Measurements from ENCODE around the gene TP53I3. TPM values are rescaled to one million over a fixed set of nuclear protein-coding genes. Genes with fewer than 3 reads are reported as not detected.
A peak's percentile ranks its signal among the peaks of the same experiment; 100 is the strongest.
"Not testable (repeated sequence)": the region's sequence is repeated elsewhere in the genome, so short reads cannot be mapped to it uniquely, and the experiment has no call there.

TP53I3 gene
- total RNA-seq, 8 experiments from 2014 or later = 7.5 to 177 (median 30.4) TPM

- no peak overlapping the region for H3K4me3 ChIP-seq
- no peak for ATAC-seq (replicated peaks in 6 of 8)
- H3K4me1 ChIP-seq (replicated peaks in 1 of 2) = no peaks in the 10 kb centered on the region
- WGBS, 10 experiments = 13 to 100% (median 87%) methylated on average over 1 to 2 of the region's 2 CpGs; no CpG with 5 or more reads in 1 of the 10 experiments
- no peak overlapping the region for H3K27ac ChIP-seq
- in situ Hi-C loops (cut with MboI; ENCODE audit: low pct_unique_long_range_greater_than_20kb in 2 of 9, low sequenced_read_pairs in 9 of 9, unreplicated experiment in 9 of 9) = loop anchor here in 1 of 9 experiments (25.0 kb wide), 1 partner anchor 251 kb away; the partner anchor contains the start of gene ITSN2
These were observed 26.8 kb upstream of the TP53I3 start for GRCh38 chr2:24111407-24111901.

GRCh38 chr2:24110660-24111303 is 26.1 kb upstream of the TP53I3 start:
- WGBS, 10 experiments = 67 to 93% (median 87%) methylated on average over 1 to 4 of the region's 7 CpGs; no CpG with 5 or more reads in 4 of the 10 experiments
- Histone ChIP-seq H3K4me3 (no peak overlapping the region), H3K27ac (no peak overlapping the region), H3K4me1 (replicated peaks in 1 of 2) (no peaks in the 10 kb centered on the region)
- ATAC-seq (replicated peaks in 6 of 8) = no peak
- in situ Hi-C loops (cut with MboI; ENCODE audit: low pct_unique_long_range_greater_than_20kb in 2 of 9, low sequenced_read_pairs in 9 of 9, unreplicated experiment in 9 of 9) = loop anchor here in 1 of 9 experiments (25.0 kb wide), 1 partner anchor 252 kb away; the partner anchor contains the start of gene ITSN2

GRCh38 chr2:24109431-24109830 is 24.8 kb upstream of the TP53I3 start:
- not testable (repeated sequence) for H3K4me1 ChIP-seq (replicated peaks in 1 of 2); H3K4me3 ChIP-seq; H3K27ac ChIP-seq; ATAC-seq (replicated peaks in 6 of 8)
- in situ Hi-C loops (cut with MboI; ENCODE audit: low pct_unique_long_range_greater_than_20kb in 2 of 9, low sequenced_read_pairs in 9 of 9, unreplicated experiment in 9 of 9) = loop anchor here in 1 of 9 experiments (25.0 kb wide), 1 partner anchor 253 kb away; the partner anchor contains the start of gene ITSN2
- 50 to 100% (median 100%) methylated on average over 1 of the region's 1 CpG; no CpG with 5 or more reads in 3 of the 10 experiments for WGBS, 10 experiments

- no peak for ATAC-seq (replicated peaks in 6 of 8)
- Histone ChIP-seq H3K4me1 (replicated peaks in 1 of 2) (no peaks in the 10 kb centered on the region), H3K4me3 (no peak overlapping the region), H3K27ac (no peak overlapping the region)
- in situ Hi-C loops (cut with MboI; ENCODE audit: low pct_unique_long_range_greater_than_20kb in 2 of 9, low sequenced_read_pairs in 9 of 9, unreplicated experiment in 9 of 9) = loop anchor here in 1 of 9 experiments (25.0 kb wide), 1 partner anchor 255 kb away; the partner anchor contains the start of gene ITSN2
- 78 to 100% (median 89%) methylated on average over 1 of the region's 1 CpG for WGBS, 10 experiments
These were observed 22.7 kb upstream of the TP53I3 start for GRCh38 chr2:24107336-24107735.

- H3K4me3 ChIP-seq = no peak overlapping the region
- in situ Hi-C loops (cut with MboI; ENCODE audit: low pct_unique_long_range_greater_than_20kb in 2 of 9, low sequenced_read_pairs in 9 of 9, unreplicated experiment in 9 of 9) = loop anchor here in 1 of 9 experiments (25.0 kb wide), 1 partner anchor 256 kb away; the partner anchor contains the start of gene ITSN2
- no peak for ATAC-seq (replicated peaks in 6 of 8)
These were observed 22.2 kb upstream of the TP53I3 start for GRCh38 chr2:24106786-24107185.

GRCh38 chr2:24105816-24106215 is 21.2 kb upstream of the TP53I3 start:
- in situ Hi-C loops (cut with MboI; ENCODE audit: low pct_unique_long_range_greater_than_20kb in 2 of 9, low sequenced_read_pairs in 9 of 9, unreplicated experiment in 9 of 9) = loop anchor here in 1 of 9 experiments (25.0 kb wide), 1 partner anchor 256 kb away; the partner anchor contains the start of gene ITSN2
- peak in 2 of 8 experiments; percentile 36 to 59 for ATAC-seq (replicated peaks in 6 of 8)
- 0 to 58% (median 33%) methylated on average over 1 to 2 of the region's 2 CpGs for WGBS, 10 experiments

More at GRCh38 chr2:24106786-24107185, 22.2 kb upstream of the TP53I3 start:
- Histone ChIP-seq H3K27ac (no peak overlapping the region), H3K4me1 (replicated peaks in 1 of 2) (no peaks in the 10 kb centered on the region)

DNA sequence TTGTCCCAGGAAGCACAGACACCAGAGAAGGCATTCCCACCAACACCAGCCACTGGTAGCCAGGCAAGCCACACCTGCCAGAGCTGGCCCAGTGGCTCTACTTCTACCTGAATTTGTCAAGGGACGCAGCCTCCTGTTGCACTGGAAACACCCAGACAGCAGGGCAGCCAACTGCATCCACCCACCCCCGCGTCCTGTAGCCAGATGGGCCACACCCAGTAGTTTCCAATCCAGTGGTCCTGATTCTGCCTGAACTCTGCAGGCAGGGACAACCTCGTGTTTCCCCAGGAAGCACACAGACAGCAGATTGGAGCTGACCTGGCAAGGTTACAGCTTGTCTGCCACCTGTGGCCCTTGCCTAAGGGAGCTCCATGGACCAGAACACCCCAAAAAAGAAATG is 20.3 kb upstream of the TP53I3 start:
- 40 to 100% (median 86%) methylated on average over 1 to 3 of the region's 4 CpGs; no CpG with 5 or more reads in 3 of the 10 experiments for WGBS, 10 experiments
- Histone ChIP-seq H3K4me3 (no peak overlapping the region), H3K4me1 (replicated peaks in 1 of 2) (no peaks in the 10 kb centered on the region), H3K27ac (no peak overlapping the region)
- peak in 3 of 8 experiments; percentile 44 to 70 (median 49) for ATAC-seq (replicated peaks in 6 of 8)
- in situ Hi-C loops (cut with MboI; ENCODE audit: low pct_unique_long_range_greater_than_20kb in 2 of 9, low sequenced_read_pairs in 9 of 9, unreplicated experiment in 9 of 9) = loop anchor here in 1 of 9 experiments (25.0 kb wide), 1 partner anchor 257 kb away; the partner anchor contains the start of gene ITSN2

More at GRCh38 chr2:24105816-24106215, 21.2 kb upstream of the TP53I3 start:
- Histone ChIP-seq H3K4me1 (replicated peaks in 1 of 2) (no peaks in the 10 kb centered on the region), H3K4me3 (no peak overlapping the region), H3K27ac (no peak overlapping the region)

GRCh38 chr2:24104110-24104650 is 19.5 kb upstream of the TP53I3 start:
- Histone ChIP-seq H3K27ac (no peak overlapping the region), H3K4me1 (replicated peaks in 1 of 2) (no peaks in the 10 kb centered on the region), H3K4me3 (no peak overlapping the region)
- WGBS, 10 experiments = 89 to 100% (median 96%) methylated on average over 1 to 5 of the region's 8 CpGs; no CpG with 5 or more reads in 6 of the 10 experiments
- in situ Hi-C loops (cut with MboI; ENCODE audit: low pct_unique_long_range_greater_than_20kb in 2 of 9, low sequenced_read_pairs in 9 of 9, unreplicated experiment in 9 of 9) = loop anchor here in 1 of 9 experiments (25.0 kb wide), 1 partner anchor 258 kb away; the partner anchor contains the start of gene ITSN2
- no peak for ATAC-seq (replicated peaks in 6 of 8)

- in situ Hi-C loops (cut with MboI; ENCODE audit: low pct_unique_long_range_greater_than_20kb in 2 of 9, low sequenced_read_pairs in 9 of 9, unreplicated experiment in 9 of 9) = loop anchor here in 1 of 9 experiments (25.0 kb wide), 1 partner anchor 260 kb away; the partner anchor contains the start of gene ITSN2
- H3K27ac ChIP-seq = no peak overlapping the region
- no peak for ATAC-seq (replicated peaks in 6 of 8)
- 14 to 100% (median 100%) methylated on average over 1 of the region's 1 CpG; no CpG with 5 or more reads in 4 of the 10 experiments for WGBS, 10 experiments
- H3K4me3 ChIP-seq = no peak overlapping the region
- H3K4me1 ChIP-seq (replicated peaks in 1 of 2) = no peaks in the 10 kb centered on the region
These were observed 18.0 kb upstream of the TP53I3 start for GRCh38 chr2:24102677-24103076.

- Histone ChIP-seq H3K4me3 (no peak overlapping the region), H3K4me1 (replicated peaks in 1 of 2) (no peaks in the 10 kb centered on the region), H3K27ac (no peak overlapping the region)
- 38 to 100% (median 92%) methylated on average over 1 to 2 of the region's 2 CpGs; no CpG with 5 or more reads in 2 of the 10 experiments for WGBS, 10 experiments
- in situ Hi-C loops (cut with MboI; ENCODE audit: low pct_unique_long_range_greater_than_20kb in 2 of 9, low sequenced_read_pairs in 9 of 9, unreplicated experiment in 9 of 9) = loop anchor here in 1 of 9 experiments (25.0 kb wide), 1 partner anchor 260 kb away; the partner anchor contains the start of gene ITSN2
- ATAC-seq (replicated peaks in 6 of 8) = no peak
These were observed 17.4 kb upstream of the TP53I3 start for GRCh38 chr2:24101992-24102391.

DNA sequence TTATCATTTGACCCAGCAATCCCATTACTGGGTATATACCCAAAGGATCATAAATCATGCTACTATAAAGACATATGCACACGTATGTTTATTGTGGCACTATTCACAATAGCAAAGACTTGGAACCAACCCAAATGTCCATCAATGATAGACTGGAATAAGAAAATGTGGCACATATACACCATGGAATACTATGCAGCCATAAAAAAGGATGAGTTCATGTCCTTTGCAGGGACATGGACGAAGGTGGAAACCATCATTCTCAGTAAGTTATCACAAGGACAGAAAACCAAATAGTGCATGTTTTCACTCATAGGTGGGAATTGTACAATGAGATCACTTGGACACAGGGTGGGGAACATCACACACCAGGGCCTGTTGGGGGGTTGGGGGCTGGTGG is 16.1 kb upstream of the TP53I3 start:
- WGBS, 10 experiments = 100% methylated on average over 1 of the region's 2 CpGs; no CpG with 5 or more reads in 8 of the 10 experiments
- ATAC-seq (replicated peaks in 6 of 8) = not testable (repeated sequence)
- in situ Hi-C loops (cut with MboI; ENCODE audit: low pct_unique_long_range_greater_than_20kb in 2 of 9, low sequenced_read_pairs in 9 of 9, unreplicated experiment in 9 of 9) = loop anchor here in 1 of 9 experiments (25.0 kb wide), 1 partner anchor 262 kb away; the partner anchor contains the start of gene ITSN2

DNA sequence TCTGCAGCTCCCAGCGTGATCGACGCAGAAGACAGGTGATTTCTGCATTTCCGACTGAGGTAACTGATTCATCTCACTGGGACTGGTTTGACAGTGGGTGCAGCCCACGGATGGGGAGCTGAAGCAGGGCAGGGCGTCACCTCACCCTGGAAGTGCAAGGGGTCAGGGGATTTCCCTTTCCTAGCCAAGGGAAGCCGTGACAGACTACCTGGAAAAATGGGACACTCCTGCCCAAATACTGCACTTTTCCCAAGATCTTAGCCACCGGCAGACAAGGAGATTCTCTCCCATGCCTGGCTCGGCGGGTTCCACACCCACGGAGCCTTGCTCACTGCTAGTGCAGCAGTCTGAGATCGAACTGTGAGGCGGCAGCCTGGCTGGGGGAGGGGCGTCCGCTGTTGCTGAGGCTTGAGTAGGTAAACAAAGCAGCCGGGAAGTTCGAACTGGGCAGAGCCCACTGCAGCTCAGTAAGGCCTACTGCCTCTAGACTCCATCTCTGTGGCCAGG is 10.6 kb upstream of the TP53I3 start:
- H3K4me1 ChIP-seq (replicated peaks in 1 of 2); ATAC-seq (replicated peaks in 6 of 8); H3K27ac ChIP-seq; H3K4me3 ChIP-seq: not testable (repeated sequence)
- 52 to 100% (median 80%) methylated on average over 1 to 9 of the region's 17 CpGs; no CpG with 5 or more reads in 3 of the 10 experiments for WGBS, 10 experiments
- in situ Hi-C loops (cut with MboI; ENCODE audit: low pct_unique_long_range_greater_than_20kb in 2 of 9, low sequenced_read_pairs in 9 of 9, unreplicated experiment in 9 of 9) = loop anchor here in 2 of 9 experiments (25.0 kb wide), 2 partner anchors 92 to 292 kb away; partner anchors contain the start of gene FAM228A (in 1 of the 2)

More for the DNA sequence above, 16.1 kb upstream of the TP53I3 start:
- H3K4me3 ChIP-seq; H3K27ac ChIP-seq; H3K4me1 ChIP-seq (replicated peaks in 1 of 2): not testable (repeated sequence)
